Mammary epithelial cell (primary cell): ENCODE results near the gene PCDH15.

ENCODE experiments used
- CTCF ChIP-seq, 2 donors: IDR thresholded peaks in 1 of 2; conservative IDR thresholded peaks in 1 of 2; 2 replicates each; pipeline ENCODE4 v1.5.1; 2011 to 2012; ENCODE audit warnings: inconsistent platforms in 2 of 2, low read length in 2 of 2, mild to moderate bottlenecking in 2 of 2, control low read depth in 1 of 2, low read depth in 1 of 2; ENCODE audit not compliant: insufficient read depth in 1 of 2; ENCODE audit errors: extremely low read depth in 1 of 2
- EZH2 ChIP-seq: IDR thresholded peaks from 2 replicates; pipeline ENCODE4 v1.6.1; 2012; ENCODE audit warnings: low read length, inconsistent platforms, borderline replicate concordance

GRCh38 chr10:53978301-53978700, 822.7 kb downstream of the PCDH15 start:
- no peak for TF ChIP-seq CTCF (conservative IDR thresholded peaks at IDR 0.05 in 1 of 2, IDR thresholded peaks at IDR 0.05 in 1 of 2; ENCODE audit: extremely low read depth in 1 of 2, insufficient read depth in 1 of 2, low read depth in 1 of 2, low read length in 2 of 2)
- TF ChIP-seq EZH2: no peak
